ENCODE results near the gene ZNRF3. TPM values are rescaled to one million over a fixed set of nuclear protein-coding genes. Genes with fewer than 3 reads are reported as not detected.

Gene ZNRF3
- total RNA-seq, 1 experiment from 2014 or later: 8.1 TPM

DNA sequence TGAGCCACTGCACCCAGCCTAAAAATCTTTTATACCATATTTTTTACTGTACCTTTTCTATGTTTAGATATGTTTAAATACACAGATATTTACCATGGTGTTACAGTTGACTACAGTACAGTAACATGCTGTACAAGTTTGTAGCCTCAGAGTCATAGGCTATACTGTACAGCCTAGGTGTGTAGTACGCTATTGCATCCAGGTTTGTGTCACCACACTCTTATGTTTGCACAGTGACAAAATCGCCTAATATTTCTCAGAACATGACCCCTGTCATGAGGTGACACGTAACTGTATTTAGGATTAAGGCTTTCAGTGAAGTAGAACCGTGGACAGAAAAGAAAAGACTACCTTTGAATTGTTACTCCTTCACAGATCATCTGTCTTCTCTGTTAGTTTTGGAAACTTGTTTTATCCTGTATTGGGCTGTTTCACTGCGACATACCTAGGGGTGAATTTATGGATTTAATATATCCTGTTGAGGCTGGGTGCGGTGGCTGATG is 83.8 kb downstream of the ZNRF3 start:
- Histone ChIP-seq H3K9me3 (ENCODE audit: low read length) (no peaks in the 10 kb centered on the region), H2AFZ (ENCODE audit: low read length) (no peak overlapping the region), H3K4me3 (ENCODE audit: low read length) (no peak overlapping the region), H3K36me3 (ENCODE audit: low read depth, low read length) (no peaks in the 10 kb centered on the region), H3K9me2 (replicated peaks; ENCODE audit: low read length) (no peaks in the 10 kb centered on the region), H3F3A (ENCODE audit: low read length, unreplicated experiment) (no peaks in the 10 kb centered on the region), H3K9ac (ENCODE audit: low read length) (no peak overlapping the region), H4K20me1 (ENCODE audit: low read length) (no peaks in the 10 kb centered on the region), H3K27ac (ENCODE audit: low read length) (no peak overlapping the region), H3K4me2 (ENCODE audit: low read length) (no peak overlapping the region), H3K27me3 (ENCODE audit: low read length) (no peaks in the 10 kb centered on the region), H3K79me2 (ENCODE audit: low read length) (no peaks in the 10 kb centered on the region), H3K4me1 (ENCODE audit: insufficient read depth, low read length) (no peaks in the 10 kb centered on the region)
- BruUV-seq (replicated peaks): no TSS peak
- ChIA-PET CTCF (interaction anchor here (0.6 kb wide), 1 partner anchor 61 kb away, joined by 3 read pairs; no protein-coding TSS in a partner anchor), POLR2A (ENCODE audit: unreplicated experiment) (no interaction called here)
- no peak for TF ChIP-seq EZH2 (IDR thresholded peaks at IDR 0.05; ENCODE audit: low read length, unreplicated experiment)
- intact Hi-C loops (cut with micrococcal nuclease): no loop called here
- peak; percentile 6 for DNase-seq
- ATAC-seq: no peak

GRCh38 chr22:28967969-28968368 is 84.6 kb downstream of the ZNRF3 start:
- intact Hi-C loops (cut with micrococcal nuclease): no loop called here
- ATAC-seq (no peak), DNase-seq (no peak)
- no TSS peak for BruUV-seq (replicated peaks)
- Histone ChIP-seq H3K9me3 (ENCODE audit: low read length) (no peaks in the 10 kb centered on the region), H3K36me3 (ENCODE audit: low read depth, low read length) (no peaks in the 10 kb centered on the region), H3K4me3 (ENCODE audit: low read length) (no peak overlapping the region), H3K9ac (ENCODE audit: low read length) (no peak overlapping the region), H3K27ac (ENCODE audit: low read length) (no peak overlapping the region), H3K4me1 (ENCODE audit: insufficient read depth, low read length) (no peaks in the 10 kb centered on the region), H3K4me2 (ENCODE audit: low read length) (no peak overlapping the region), H2AFZ (ENCODE audit: low read length) (no peak overlapping the region), H3F3A (ENCODE audit: low read length, unreplicated experiment) (no peaks in the 10 kb centered on the region), H3K79me2 (ENCODE audit: low read length) (no peaks in the 10 kb centered on the region), H3K9me2 (replicated peaks; ENCODE audit: low read length) (no peaks in the 10 kb centered on the region), H3K27me3 (ENCODE audit: low read length) (no peaks in the 10 kb centered on the region), H4K20me1 (ENCODE audit: low read length) (no peaks in the 10 kb centered on the region)
- ChIA-PET CTCF (no interaction called here), POLR2A (ENCODE audit: unreplicated experiment) (no interaction called here)
- TF ChIP-seq EZH2 (IDR thresholded peaks at IDR 0.05; ENCODE audit: low read length, unreplicated experiment): no peak
- TF ChIP-seq, protein P1, sequence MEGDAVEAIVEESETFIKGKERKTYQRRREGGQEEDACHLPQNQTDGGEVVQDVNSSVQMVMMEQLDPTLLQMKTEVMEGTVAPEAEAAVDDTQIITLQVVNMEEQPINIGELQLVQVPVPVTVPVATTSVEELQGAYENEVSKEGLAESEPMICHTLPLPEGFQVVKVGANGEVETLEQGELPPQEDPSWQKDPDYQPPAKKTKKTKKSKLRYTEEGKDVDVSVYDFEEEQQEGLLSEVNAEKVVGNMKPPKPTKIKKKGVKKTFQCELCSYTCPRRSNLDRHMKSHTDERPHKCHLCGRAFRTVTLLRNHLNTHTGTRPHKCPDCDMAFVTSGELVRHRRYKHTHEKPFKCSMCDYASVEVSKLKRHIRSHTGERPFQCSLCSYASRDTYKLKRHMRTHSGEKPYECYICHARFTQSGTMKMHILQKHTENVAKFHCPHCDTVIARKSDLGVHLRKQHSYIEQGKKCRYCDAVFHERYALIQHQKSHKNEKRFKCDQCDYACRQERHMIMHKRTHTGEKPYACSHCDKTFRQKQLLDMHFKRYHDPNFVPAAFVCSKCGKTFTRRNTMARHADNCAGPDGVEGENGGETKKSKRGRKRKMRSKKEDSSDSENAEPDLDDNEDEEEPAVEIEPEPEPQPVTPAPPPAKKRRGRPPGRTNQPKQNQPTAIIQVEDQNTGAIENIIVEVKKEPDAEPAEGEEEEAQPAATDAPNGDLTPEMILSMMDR (conservative IDR thresholded peaks at IDR 0.05; ENCODE audit: low read depth, low read length): no peak
- TF ChIP-seq EZH2phosphoT487 (IDR thresholded peaks at IDR 0.05; ENCODE audit: borderline replicate concordance, low read length): no peak

DNA sequence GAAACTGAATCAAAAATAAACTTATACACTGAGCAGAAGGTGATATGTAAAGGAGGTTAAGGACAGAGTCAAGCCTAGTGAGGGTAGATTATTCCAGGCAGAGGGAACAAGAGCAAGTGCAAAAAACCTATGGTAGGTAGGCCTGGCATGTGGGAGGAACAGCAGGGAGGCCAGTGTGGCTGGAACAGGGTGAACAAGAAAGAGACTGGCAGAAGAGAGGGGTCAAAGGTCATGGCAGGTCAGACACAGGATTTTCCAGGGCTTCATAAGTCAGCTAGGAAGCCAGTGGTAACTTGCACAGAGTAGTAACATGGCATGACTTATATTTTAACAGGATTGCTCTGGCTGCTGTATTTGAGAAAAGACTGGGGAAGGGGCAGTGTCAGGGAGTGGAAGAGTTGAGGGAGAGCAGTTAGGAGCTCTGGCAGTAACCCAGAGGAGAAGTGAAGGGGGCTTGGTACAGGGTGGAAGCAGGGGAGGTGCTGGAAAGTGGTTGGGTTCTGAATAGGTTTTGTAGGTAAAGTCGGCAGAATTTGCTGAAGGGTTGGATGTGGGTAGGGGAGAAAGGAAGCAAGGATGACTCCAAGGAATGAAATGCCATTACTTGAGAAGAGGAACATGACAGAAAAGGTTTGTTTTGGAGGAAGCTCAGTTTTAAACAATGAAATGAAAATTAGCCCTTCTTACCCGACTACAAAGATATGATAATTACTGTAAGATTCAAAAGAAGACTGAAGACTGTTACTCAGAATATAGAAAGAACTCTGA is 86.2 kb downstream of the ZNRF3 start:
- Histone ChIP-seq H3K4me2 (ENCODE audit: low read length) (no peak overlapping the region), H3K36me3 (ENCODE audit: low read depth, low read length) (no peaks in the 10 kb centered on the region), H2AFZ (ENCODE audit: low read length) (no peak overlapping the region), H3K4me3 (ENCODE audit: low read length) (no peak overlapping the region), H3K9me3 (ENCODE audit: low read length) (no peaks in the 10 kb centered on the region), H3K27ac (ENCODE audit: low read length) (no peak overlapping the region), H4K20me1 (ENCODE audit: low read length) (no peaks in the 10 kb centered on the region), H3K9me2 (replicated peaks; ENCODE audit: low read length) (no peaks in the 10 kb centered on the region), H3K4me1 (ENCODE audit: insufficient read depth, low read length) (no peaks in the 10 kb centered on the region), H3K9ac (ENCODE audit: low read length) (no peak overlapping the region), H3F3A (ENCODE audit: low read length, unreplicated experiment) (no peaks in the 10 kb centered on the region), H3K27me3 (ENCODE audit: low read length) (no peaks in the 10 kb centered on the region), H3K79me2 (ENCODE audit: low read length) (no peaks in the 10 kb centered on the region)
- DNase-seq (no peak), ATAC-seq (no peak)
- TF ChIP-seq, protein P1 (conservative IDR thresholded peaks at IDR 0.05; ENCODE audit: low read depth, low read length): no peak
- no peak for TF ChIP-seq EZH2 (IDR thresholded peaks at IDR 0.05; ENCODE audit: low read length, unreplicated experiment)
- TF ChIP-seq EZH2phosphoT487 (IDR thresholded peaks at IDR 0.05; ENCODE audit: borderline replicate concordance, low read length): no peak
- POLR2A ChIA-PET (ENCODE audit: unreplicated experiment): no interaction called here
- intact Hi-C loops (cut with micrococcal nuclease): loop anchor here (10.0 kb wide), 1 partner anchor 85 kb away; the partner anchor contains the start of gene ZNRF3
- no TSS peak for BruUV-seq (replicated peaks)
- CTCF ChIA-PET: no interaction called here
